K562 (cell line): ENCODE data around the gene EFCAB12. TPM values are rescaled to one million over a fixed set of nuclear protein-coding genes. Genes with fewer than 3 reads are reported as not detected.

Experiments
- ATAC-seq: fragments of 200-7000 bp; cut with Tn5 transposase; 3 replicates; pipeline ENCODE4 v1.9.1; 2020; ENCODE audit warnings: moderate library complexity
- BruUV-seq: library from RNA; stranded (reverse); fragments of 400-500 nt; replicated peaks from 2 replicates; lab custom pipeline; 2021; lab: Mats Ljungman, UMichigan
- CTCF ChIA-PET: fragments of 300-600 bp; formaldehyde crosslinking; extraction: SDS; loops from one replicate; lab custom pipeline; 2021; ENCODE audit warnings: low intra/inter-chr PET ratio; lab: Yijun Ruan, JAX
- POLR2A ChIA-PET: fragments of 300-600, 350-650 bp; sonication (Branson Sonifier 250); formaldehyde crosslinking; extraction: SDS; loops from one replicate; lab custom pipeline; 2021; ENCODE audit warnings: antibody characterized with exemption, inconsistent platforms; lab: Yijun Ruan, JAX
- DNase-seq, 4 experiments: peaks; one replicate each; pipeline versions ENCODE4 v3.0.0 to v3.0.0-alpha.2; 2011 to 2018; ENCODE audit warnings: low spot score in 3 of 4, mixed read lengths in 3 of 4; ENCODE audit errors: extremely low read depth in 1 of 4
- FAIRE-seq: peaks from 2 replicates; lab custom pipeline; 2011; peaks lifted over from hg19 to GRCh38; lab: Jason Lieb, UNC
- H2AFZ ChIP-seq: 2 replicates; pipeline ENCODE4 v1.6.0; 2011; ENCODE audit warnings: low read depth, low read length, control low read depth, inconsistent platforms
- H3K27ac ChIP-seq: fragments of 200-600 bp; 3 replicates; pipeline ENCODE4 v1.8.0; 2011; ENCODE audit warnings: low read depth, mild to moderate bottlenecking, control low read depth, inconsistent platforms, low read length, moderate library complexity, mixed read lengths; ENCODE audit errors: extremely low read depth
- H3K27me3 ChIP-seq, 2 experiments: fragments of 300-600 bp in 1 of 2; 2 replicates in 1 of 2; 3 replicates in 1 of 2; pipeline versions ENCODE4 v1.6.0 to v1.8.0; 2011; ENCODE audit warnings: inconsistent platforms in 2 of 2, low read length in 2 of 2, mild to moderate bottlenecking in 1 of 2, mixed read lengths in 1 of 2, moderate library complexity in 1 of 2; ENCODE audit not compliant: control insufficient read depth in 2 of 2, insufficient read depth in 2 of 2
- H3K36me3 ChIP-seq: fragments of 300-600 bp; 3 replicates; pipeline ENCODE4 v1.8.0; 2011; ENCODE audit warnings: mild to moderate bottlenecking, low read length, inconsistent platforms; ENCODE audit not compliant: control insufficient read depth, insufficient read depth
- H3K4me1 ChIP-seq, 2 experiments: fragments of 200-600 bp in 1 of 2; replicated peaks in 1 of 2; 2 replicates in 1 of 2; 3 replicates in 1 of 2; pipeline versions ENCODE4 v1.5.1 to v1.8.0; 2011; ENCODE audit warnings: inconsistent platforms in 2 of 2, low read length in 2 of 2, mild to moderate bottlenecking in 1 of 2, mixed read lengths in 1 of 2, moderate library complexity in 1 of 2; ENCODE audit not compliant: control insufficient read depth in 2 of 2, insufficient read depth in 2 of 2
- H3K4me2 ChIP-seq: 2 replicates; pipeline ENCODE4 v1.6.1; 2011; ENCODE audit warnings: low read length, control low read depth, inconsistent platforms, mixed read lengths; ENCODE audit not compliant: insufficient read depth
- H3K4me3 ChIP-seq: fragments of 200-600 bp; sonication (generic), shearing (Covaris generic); 2 replicates; pipeline ENCODE4 v1.5.1; 2016; ENCODE audit warnings: control low read depth, inconsistent platforms
- H3K79me2 ChIP-seq: fragments of 200-600 bp; 3 replicates; pipeline ENCODE4 v1.8.0; 2011; ENCODE audit warnings: low read length, inconsistent platforms; ENCODE audit not compliant: control insufficient read depth, insufficient read depth
- H3K9ac ChIP-seq, 2 experiments: 2 replicates each; pipeline versions ENCODE4 v1.6.0 to v1.6.1; 2011; ENCODE audit warnings: low read depth in 2 of 2, low read length in 2 of 2, control low read depth in 1 of 2, inconsistent platforms in 1 of 2, mild to moderate bottlenecking in 1 of 2, mixed read lengths in 1 of 2; ENCODE audit not compliant: insufficient read depth in 1 of 2
- H3K9me1 ChIP-seq: one replicate; pipeline ENCODE4 v1.6.0; 2011; ENCODE audit warnings: inconsistent platforms, mild to moderate bottlenecking, low read length, moderate library complexity; ENCODE audit not compliant: control insufficient read depth, insufficient read depth
- H3K9me3 ChIP-seq: replicated peaks from 2 replicates; pipeline ENCODE4 v1.5.1; 2011; ENCODE audit warnings: low read depth, low read length, inconsistent platforms; ENCODE audit not compliant: control insufficient read depth, insufficient read depth
- H4K20me1 ChIP-seq: replicated peaks from 2 replicates; pipeline ENCODE4 v1.6.1; 2011; ENCODE audit warnings: low read length, inconsistent platforms, mixed read lengths; ENCODE audit not compliant: control insufficient read depth, insufficient read depth
- CEBPB ChIP-seq: fragments of 450-650 bp; IDR thresholded peaks from 2 replicates; pipeline ENCODE4 v1.6.1; 2016; ENCODE audit warnings: missing genetic modification characterization, missing compliant biosample characterization
- CTCF ChIP-seq, 3 experiments: IDR thresholded peaks in 2 of 3; conservative IDR thresholded peaks in 1 of 3; 2 replicates each; pipeline ENCODE4 v1.5.1; 2011 to 2012; ENCODE audit warnings: low read length in 3 of 3, mild to moderate bottlenecking in 3 of 3, control low read depth in 2 of 3, improper control_type of control experiment in 1 of 3, inconsistent platforms in 1 of 3, low read depth in 1 of 3, mixed read lengths in 1 of 3, moderate library complexity in 1 of 3; ENCODE audit not compliant: insufficient read depth in 2 of 3
- RAD21 ChIP-seq, 2 experiments: fragments of 250-450 bp in 1 of 2; fragments of 450-650 bp in 1 of 2; sonication (Bioruptor Pico) in 1 of 2; formaldehyde crosslinking in 1 of 2; IDR thresholded peaks in 1 of 2; conservative IDR thresholded peaks in 1 of 2; 2 replicates each; pipeline versions ENCODE4 v1.4.0 to v1.8.0; 2020 to 2022; ENCODE audit warnings: mild to moderate bottlenecking in 2 of 2, moderate library complexity in 1 of 2
- WGBS: fragments of 100-300 bp; shearing (Covaris generic); methylation state at CpG from one replicate; pipeline ENCODE4 v1.1.6; 2016; ENCODE audit warnings: low coverage, mixed read lengths; ENCODE audit not compliant: insufficient coverage; ENCODE audit errors: missing lambda C conversion rate; 5-methylcytosine and 5-hydroxymethylcytosine counted together
- in situ Hi-C: fragments of 300-500 bp; cut with MboI; formaldehyde crosslinking; loops from 4 replicates; pipeline ENCODE4 v1.15.0; 2018; ENCODE audit warnings: inconsistent platforms, mixed read lengths
- intact Hi-C: fragments of 100-400 bp; cut with micrococcal nuclease; formaldehyde crosslinking; loops from 2 replicates; pipeline ENCODE4 v1.14.2; 2022
- polyA plus RNA-seq, 8 experiments: library from polyadenylated mRNA; depleted of rRNA in 4 of 8; stranded (reverse) in 5 of 8; unstranded in 3 of 8; fragments of >200 nt; fragmentation: Nextera tagmentation in 2 of 8; fragmentation: Illumina TruSeq in 1 of 8; extraction: Ambion mirVana in 2 of 8; extraction: Trizol in 1 of 8; gene quantifications; 2 replicates each; pipeline versions ENCODE4 v1.2.1 to v1.2.3, GENCODE V29; 2011 to 2014; ENCODE audit warnings: inconsistent platforms in 1 of 8, missing spikeins in 1 of 8
- total RNA-seq, 7 experiments: library from RNA; depleted of rRNA in 6 of 7; stranded (reverse); fragments of >200 nt in 6 of 7; fragmentation: Illumina TruSeq in 2 of 7; extraction: Trizol in 2 of 7; gene quantifications; 2 replicates each; pipeline versions ENCODE4 v1.2.1 to v1.2.3, GENCODE V29; 2011 to 2021; ENCODE audit warnings: low replicate concordance in 1 of 7

The EFCAB12 gene
- total and polyA plus RNA-seq, 9 of the 15 experiments (the other 6 are each of a cell fraction or from before 2014, with no cell fraction given), result 0.08 to 0.95 (median 0.56) TPM; not detected in 1

DNA sequence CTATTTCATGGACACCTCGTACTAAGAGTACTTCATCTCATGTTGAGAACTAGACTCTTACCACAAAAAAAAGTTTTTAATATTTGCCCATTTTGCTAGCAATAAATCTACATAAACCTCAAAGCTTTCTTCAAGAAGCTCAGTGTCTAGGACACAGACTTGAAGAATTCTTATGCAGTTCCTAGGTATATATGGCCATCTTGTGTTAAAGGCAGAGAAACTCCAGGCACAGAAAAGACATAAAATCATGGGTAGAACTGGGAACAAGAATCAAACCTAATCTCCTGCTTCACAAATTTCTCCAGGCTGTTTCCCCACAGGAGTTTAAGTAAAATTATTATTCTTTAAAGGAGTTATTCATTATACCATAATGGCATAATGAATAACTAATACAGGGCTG lies 6.9 kb upstream of the EFCAB12 start:
- FAIRE-seq (no peak), DNase-seq (no peak), ATAC-seq (no peak)
- Histone ChIP-seq H3K27ac (no peak overlapping the region), H3K9ac (peak overlapping the region in 1 of 2 experiments; percentile 18; a peak in 1 of 4 replicates), H3K36me3 (peaks cover 75% of the 10 kb centered on the region), H3K79me2 (peaks cover 61% of the 10 kb centered on the region), H3K27me3 (no peaks in the 10 kb centered on the region), H3K4me3 (no peak overlapping the region), H2AFZ (no peak overlapping the region), H4K20me1 (no peaks in the 10 kb centered on the region), H3K9me1 (no peaks in the 10 kb centered on the region), H3K4me1 (peaks cover 3 to 16% of the 10 kb centered on the region in 2 experiments; a peak in 4 of 5 replicates), H3K9me3 (no peaks in the 10 kb centered on the region), H3K4me2 (no peak overlapping the region; the same call in 1 of the 2 replicates)
- intact Hi-C loops (loop anchor here (5.0 kb wide), 3 partner anchors 38 to 108 kb away; no protein-coding TSS in a partner anchor), in situ Hi-C loops (no loop called here)
- 73% methylated on average over 1 of the region's 1 CpG for WGBS
- CTCF ChIA-PET, result no interaction called here
- POLR2A ChIA-PET, result interaction anchor here (0.6 kb wide), 2 partner anchors 11 to 22 kb away, joined by 3 read pairs; no protein-coding TSS in a partner anchor
- BruUV-seq, result no TSS peak
- TF ChIP-seq CEBPB (tag) (no peak), RAD21 (CRISPR knock-in tag; conservative IDR thresholded peaks at IDR 0.05 in 1 of 2, IDR thresholded peaks at IDR 0.05 in 1 of 2) (0 out of 4 replicates have a peak, but pooled peaks of 1 of the 2 experiments have one; percentile 13), CTCF (IDR thresholded peaks at IDR 0.05 in 2 of 3, conservative IDR thresholded peaks at IDR 0.05 in 1 of 3; ENCODE audit: insufficient read depth in 2 of 3, low read depth in 1 of 3, low read length in 3 of 3) (peak in 1 of 3 experiments; percentile 22; a peak in 1 of 6 replicates)
